NOMO-1 treated with dmso at 0.1 percent for 144 hours (cell line): ENCODE data around the gene COA3.

Experiments used
- DNase-seq: peaks from one replicate; lab custom pipeline; 2025; ENCODE audit not compliant: unreplicated experiment; lab: John Stamatoyannopoulos, UW

COA3 gene

GRCh38 chr17:42818379-42818778 is 19.9 kb upstream of the COA3 start:
- no peak for DNase-seq

GRCh38 chr17:42817866-42818265 is 19.4 kb upstream of the COA3 start:
- DNase-seq: no peak

GRCh38 chr17:42814633-42815399 is 16.3 kb upstream of the COA3 start:
- DNase-seq: no peak

GRCh38 chr17:42809250-42809649 is 10.7 kb upstream of the COA3 start:
- DNase-seq: no peak

- DNase-seq: no peak
These were observed 7.7 kb upstream of the COA3 start for GRCh38 chr17:42806249-42806648.

GRCh38 chr17:42804918-42805367 is 6.4 kb upstream of the COA3 start:
- DNase-seq: no peak

- DNase-seq: no peak
These were observed 4.8 kb upstream of the COA3 start for GRCh38 chr17:42803074-42803883.

- DNase-seq: no peak
These were observed 507 bp downstream of the COA3 start for GRCh38 chr17:42798011-42798382.

GRCh38 chr17:42797067-42798007 is 1.2 kb downstream of the COA3 start:
- DNase-seq: no peak

- no peak for DNase-seq
These were observed 2.3 kb downstream of the COA3 start for GRCh38 chr17:42796066-42796758.

- DNase-seq: no peak
These were observed 3.0 kb downstream of the COA3 start for GRCh38 chr17:42795465-42795864.

- no peak for DNase-seq
These were observed 3.4 kb downstream of the COA3 start for GRCh38 chr17:42795061-42795460.

- no peak for DNase-seq
These were observed 6.0 kb downstream of the COA3 start for GRCh38 chr17:42792545-42792944.

GRCh38 chr17:42791948-42792347 is 6.6 kb downstream of the COA3 start:
- no peak for DNase-seq

- no peak for DNase-seq
These were observed 11.2 kb downstream of the COA3 start for GRCh38 chr17:42787266-42787665.

- DNase-seq: no peak
These were observed 13.5 kb downstream of the COA3 start for GRCh38 chr17:42784811-42785592.

GRCh38 chr17:42784409-42784808 is 14.1 kb downstream of the COA3 start:
- DNase-seq: no peak

GRCh38 chr17:42783791-42784138 is 14.7 kb downstream of the COA3 start:
- no peak for DNase-seq

GRCh38 chr17:42783062-42783790 is 15.3 kb downstream of the COA3 start:
- DNase-seq: no peak
